Testis (tissue), 2 donors: Measurements from ENCODE around the gene IL22RA1.

Experiments used
- POLR2A ChIP-seq: fragments of 450-650 bp; IDR thresholded peaks from one replicate; pipeline ENCODE4 v1.6.1; 2017; ENCODE audit warnings: antibody characterized with exemption, mild to moderate bottlenecking, moderate library complexity
- TF ChIP-seq, protein P1 (sequence below), 3 experiments: fragments of 450-650 bp in 2 of 3; fragments of 200-600 bp in 1 of 3; sonication (generic) in 1 of 3; IDR thresholded peaks; one replicate each; pipeline ENCODE4 v1.5.1; 2016 to 2019; ENCODE audit warnings: antibody characterized with exemption in 3 of 3, mild to moderate bottlenecking in 2 of 3, moderate library complexity in 1 of 3

DNA sequence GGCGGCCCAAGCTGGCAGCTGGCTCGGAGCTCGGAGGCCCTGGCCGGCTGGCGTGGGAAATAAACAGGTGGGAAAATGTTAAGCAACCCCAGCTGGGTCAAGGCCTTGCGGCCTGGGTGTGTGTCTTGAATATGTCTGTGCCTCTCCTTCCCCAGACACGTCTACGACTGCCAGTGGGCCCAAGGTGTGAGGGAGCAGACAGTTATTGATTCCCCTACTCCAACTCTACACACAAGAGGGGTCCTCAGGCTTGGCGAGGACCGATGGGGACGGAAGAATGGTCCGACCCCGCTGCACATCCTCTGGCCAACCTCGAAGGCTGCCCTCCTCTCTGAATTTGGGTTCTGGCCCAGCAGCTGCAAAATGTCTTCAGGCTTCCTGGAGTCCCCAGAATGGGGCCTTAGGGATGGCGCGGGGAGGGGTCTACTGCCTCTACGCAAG is 2.2 kb downstream of the IL22RA1 start:
- TF ChIP-seq POLR2A, result no peak
- TF ChIP-seq, protein P1, sequence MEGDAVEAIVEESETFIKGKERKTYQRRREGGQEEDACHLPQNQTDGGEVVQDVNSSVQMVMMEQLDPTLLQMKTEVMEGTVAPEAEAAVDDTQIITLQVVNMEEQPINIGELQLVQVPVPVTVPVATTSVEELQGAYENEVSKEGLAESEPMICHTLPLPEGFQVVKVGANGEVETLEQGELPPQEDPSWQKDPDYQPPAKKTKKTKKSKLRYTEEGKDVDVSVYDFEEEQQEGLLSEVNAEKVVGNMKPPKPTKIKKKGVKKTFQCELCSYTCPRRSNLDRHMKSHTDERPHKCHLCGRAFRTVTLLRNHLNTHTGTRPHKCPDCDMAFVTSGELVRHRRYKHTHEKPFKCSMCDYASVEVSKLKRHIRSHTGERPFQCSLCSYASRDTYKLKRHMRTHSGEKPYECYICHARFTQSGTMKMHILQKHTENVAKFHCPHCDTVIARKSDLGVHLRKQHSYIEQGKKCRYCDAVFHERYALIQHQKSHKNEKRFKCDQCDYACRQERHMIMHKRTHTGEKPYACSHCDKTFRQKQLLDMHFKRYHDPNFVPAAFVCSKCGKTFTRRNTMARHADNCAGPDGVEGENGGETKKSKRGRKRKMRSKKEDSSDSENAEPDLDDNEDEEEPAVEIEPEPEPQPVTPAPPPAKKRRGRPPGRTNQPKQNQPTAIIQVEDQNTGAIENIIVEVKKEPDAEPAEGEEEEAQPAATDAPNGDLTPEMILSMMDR (IDR thresholded peaks at IDR 0.05), result no peak
